GM21390 (cell line): Measurements from ENCODE around the gene BRPF3.

Experiments used
- ATAC-seq: cut with Tn5 transposase; IDR thresholded peaks from one replicate; pipeline ENCODE4 v1.9.1; 2021; ENCODE audit not compliant: unreplicated experiment

The BRPF3 gene

GRCh38 chr6:36196113-36196879 lies at the start of gene BRPF3:
Gene BRPF3 (plus strand): TSS chr6:36196744. CDS start chr6:36200323, 3,579 bp downstream.
- ATAC-seq, result peak; percentile 51

GRCh38 chr6:36147294-36147693 lies 49.2 kb upstream of the BRPF3 start:
- ATAC-seq, result no peak

- ATAC-seq, result no peak
These were observed 47.1 kb upstream of the BRPF3 start for GRCh38 chr6:36149476-36149875.

GRCh38 chr6:36150283-36150682 lies 46.3 kb upstream of the BRPF3 start:
- no peak for ATAC-seq

- ATAC-seq, result no peak
These were observed 42.3 kb upstream of the BRPF3 start for GRCh38 chr6:36154286-36154685.

- no peak for ATAC-seq
These were observed 40.9 kb upstream of the BRPF3 start for GRCh38 chr6:36155662-36156061.

GRCh38 chr6:36160147-36160760 lies 36.3 kb upstream of the BRPF3 start:
- no peak for ATAC-seq

- no peak for ATAC-seq
These were observed 27.2 kb upstream of the BRPF3 start for GRCh38 chr6:36169023-36170007.

- ATAC-seq, result no peak
These were observed 25.8 kb upstream of the BRPF3 start for GRCh38 chr6:36170704-36171103.

- no peak for ATAC-seq
These were observed 25.0 kb upstream of the BRPF3 start for GRCh38 chr6:36171573-36171972.

GRCh38 chr6:36177166-36177565 lies 19.4 kb upstream of the BRPF3 start:
- no peak for ATAC-seq

- no peak for ATAC-seq
These were observed 18.0 kb upstream of the BRPF3 start for GRCh38 chr6:36178544-36178943.

GRCh38 chr6:36180126-36180525 lies 16.4 kb upstream of the BRPF3 start:
- ATAC-seq, result no peak

GRCh38 chr6:36184311-36184710 lies 12.2 kb upstream of the BRPF3 start:
- no peak for ATAC-seq

- no peak for ATAC-seq
These were observed 10.3 kb upstream of the BRPF3 start for GRCh38 chr6:36186199-36186598.

GRCh38 chr6:36187446-36187845 lies 9.1 kb upstream of the BRPF3 start:
- no peak for ATAC-seq

- ATAC-seq, result no peak
These were observed 952 bp upstream of the BRPF3 start for GRCh38 chr6:36195471-36196112.

GRCh38 chr6:36196880-36197548 lies 470 bp downstream of the BRPF3 start:
- peak; percentile 93 for ATAC-seq

GRCh38 chr6:36197739-36198221 lies 1.2 kb downstream of the BRPF3 start:
- ATAC-seq, result no peak

- ATAC-seq, result no peak
These were observed 2.4 kb downstream of the BRPF3 start for GRCh38 chr6:36198986-36199385.
